Stimulated activated CD4-positive, alpha-beta T cell treated with anti-CD3 and anti-CD28 coated beads, Interleukin-4, amount 100 ng/mL, for 24 hours (primary cell): Measurements from ENCODE around the gene SH3BP4.

Experiments
- DNase-seq: peaks from one replicate; pipeline ENCODE4 v3.0.0-alpha.2; 2020

The SH3BP4 gene

GRCh38 chr2:234967201-234967869 is 15.5 kb downstream of the SH3BP4 start:
- no peak for DNase-seq

- DNase-seq = no peak
These were observed 16.0 kb downstream of the SH3BP4 start for GRCh38 chr2:234967870-234968208.

- DNase-seq = no peak
These were observed 17.0 kb downstream of the SH3BP4 start for GRCh38 chr2:234968631-234969305.

GRCh38 chr2:234969306-234970098 is 17.7 kb downstream of the SH3BP4 start:
- no peak for DNase-seq

GRCh38 chr2:234970099-234970440 is 18.3 kb downstream of the SH3BP4 start:
- DNase-seq = no peak

- no peak for DNase-seq
These were observed 18.7 kb downstream of the SH3BP4 start for GRCh38 chr2:234970477-234970882.

GRCh38 chr2:234971496-234971895 is 19.7 kb downstream of the SH3BP4 start:
- no peak for DNase-seq

GRCh38 chr2:234973008-234973407 is 21.2 kb downstream of the SH3BP4 start:
- DNase-seq = no peak

- no peak for DNase-seq
These were observed 22.9 kb downstream of the SH3BP4 start for GRCh38 chr2:234974501-234975385.

- no peak for DNase-seq
These were observed 23.8 kb downstream of the SH3BP4 start for GRCh38 chr2:234975611-234976010.

GRCh38 chr2:234976479-234977227 is 24.8 kb downstream of the SH3BP4 start:
- DNase-seq = no peak

GRCh38 chr2:234977228-234977679 is 25.4 kb downstream of the SH3BP4 start:
- no peak for DNase-seq

- no peak for DNase-seq
These were observed 26.8 kb downstream of the SH3BP4 start for GRCh38 chr2:234978466-234979203.

- DNase-seq = no peak
These were observed 27.7 kb downstream of the SH3BP4 start for GRCh38 chr2:234979204-234980167.

- no peak for DNase-seq
These were observed 28.8 kb downstream of the SH3BP4 start for GRCh38 chr2:234980451-234981187.

- DNase-seq = no peak
These were observed 29.6 kb downstream of the SH3BP4 start for GRCh38 chr2:234981197-234982095.

- DNase-seq = no peak
These were observed 30.4 kb downstream of the SH3BP4 start for GRCh38 chr2:234982096-234982834.
